ENCODE measurements around the gene HNRNPF. TPM values are rescaled to one million over a fixed set of nuclear protein-coding genes. Genes with fewer than 3 reads are reported as not detected.
A peak's percentile ranks its signal among the peaks of the same experiment; 100 is the strongest.

HNRNPF gene
- total RNA-seq, 2 experiments from 2014 or later = 504 to 518 TPM

DNA sequence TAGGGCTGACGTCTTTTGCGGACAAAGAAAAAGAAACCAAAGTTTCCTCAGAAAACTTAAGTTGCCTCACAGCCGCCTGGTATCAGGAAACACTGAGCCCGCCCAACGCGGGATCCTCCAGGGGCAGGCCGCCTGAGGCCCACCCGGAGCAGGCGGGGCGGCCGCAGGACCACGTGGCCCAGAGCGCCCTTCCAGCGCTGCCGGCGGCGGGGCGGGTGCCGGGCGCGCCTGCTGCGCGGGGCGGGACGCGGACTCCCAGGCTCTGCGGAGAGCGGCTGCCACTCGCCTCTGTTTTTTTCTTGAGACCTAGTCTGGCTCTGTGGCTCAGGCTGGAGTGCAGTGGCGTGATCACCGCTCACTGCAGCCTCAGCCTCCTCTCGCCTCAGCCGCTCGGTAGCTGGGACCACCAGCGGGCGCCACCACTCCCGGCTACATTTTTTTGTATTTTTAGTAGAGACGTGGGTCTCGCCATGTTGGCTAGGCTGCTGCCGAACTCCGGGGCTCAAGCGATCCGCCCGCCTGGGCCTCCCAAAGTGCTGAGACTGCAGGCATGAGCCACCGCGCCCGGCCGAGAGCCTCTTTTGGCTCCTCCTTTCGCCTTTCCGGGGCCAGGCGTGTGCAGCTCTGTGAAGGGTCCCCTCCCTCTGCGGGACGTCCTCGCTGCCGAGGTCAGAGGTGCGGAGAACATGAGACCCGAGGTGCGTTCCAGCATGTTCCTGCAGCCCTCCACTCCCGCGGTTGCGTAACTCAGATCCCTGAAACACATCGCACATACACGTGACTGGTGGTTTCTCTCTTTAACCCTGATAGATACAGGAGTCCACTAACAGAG, 11.6 kb upstream of the HNRNPF start:
- ChIA-PET POLR2A (interaction anchor here (0.9 to 3.9 kb wide), 7 partner anchors 10 to 25 kb away, joined by 3 to 40 read pairs (median 22); partner anchors contain the start of genes HNRNPF and ZNF487), CTCF (interaction anchor here (1.5 to 1.8 kb wide), 2 partner anchors 10 to 21 kb away, joined by 4 to 7 read pairs; no protein-coding TSS in a partner anchor)
- DNase-seq = peak; percentile 91
- intact Hi-C loops (cut with micrococcal nuclease) = loop anchor here (1.0 kb wide), 3 partner anchors 11 to 23 kb away; partner anchors contain the start of gene HNRNPF
- Mint-ChIP-seq H3K27ac (peak overlapping the region; percentile 98), H3K36me3 (peaks cover 4% of the 10 kb centered on the region), H3K4me3 (peak overlapping the region; percentile 80), H3K9me3 (peaks cover 2% of the 10 kb centered on the region), H3K27me3 (no peaks in the 10 kb centered on the region), H3K4me1 (ENCODE audit: low read depth) (peaks cover 41% of the 10 kb centered on the region)

DNA sequence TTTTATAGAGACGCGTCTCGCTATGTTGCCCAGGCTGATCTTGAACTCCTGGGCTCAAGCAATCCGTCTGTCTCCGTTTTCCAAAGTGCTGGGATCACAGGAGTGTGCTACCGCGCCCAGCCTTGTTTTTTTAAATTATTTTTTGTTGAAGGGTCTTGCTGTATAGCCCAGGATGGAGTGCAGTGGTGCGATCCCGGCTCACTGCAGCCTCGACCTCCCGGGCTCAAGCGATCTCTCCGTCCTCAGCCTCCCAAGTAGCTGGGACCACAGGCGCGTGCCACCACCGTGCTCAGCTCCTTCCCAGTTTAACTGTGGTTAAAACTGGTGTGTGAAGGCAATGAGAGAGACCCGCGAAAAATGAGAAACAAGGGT, 11.0 kb upstream of the HNRNPF start:
- H3K4me1 Mint-ChIP-seq (ENCODE audit: low read depth) = peaks cover 39% of the 10 kb centered on the region
- peaks cover 2% of the 10 kb centered on the region for H3K9me3 Mint-ChIP-seq
- intact Hi-C loops (cut with micrococcal nuclease) = loop anchor here (1.0 kb wide), 2 partner anchors 11 to 23 kb away; partner anchors contain the start of gene HNRNPF
- no peaks in the 10 kb centered on the region for H3K27me3 Mint-ChIP-seq
- ChIA-PET POLR2A (interaction anchor here (0.7 to 3.9 kb wide), 6 partner anchors 10 to 24 kb away, joined by 4 to 40 read pairs (median 25); partner anchors contain the start of genes HNRNPF and ZNF487), CTCF (interaction anchor here (1.5 to 1.8 kb wide), 3 partner anchors 10 to 20 kb away, joined by 4 to 7 read pairs (median 5); no protein-coding TSS in a partner anchor)
- peak overlapping the region; percentile 98 for H3K27ac Mint-ChIP-seq
- peak overlapping the region; percentile 71 for H3K4me3 Mint-ChIP-seq
- no peak for DNase-seq
- peaks cover 4% of the 10 kb centered on the region for H3K36me3 Mint-ChIP-seq

DNA sequence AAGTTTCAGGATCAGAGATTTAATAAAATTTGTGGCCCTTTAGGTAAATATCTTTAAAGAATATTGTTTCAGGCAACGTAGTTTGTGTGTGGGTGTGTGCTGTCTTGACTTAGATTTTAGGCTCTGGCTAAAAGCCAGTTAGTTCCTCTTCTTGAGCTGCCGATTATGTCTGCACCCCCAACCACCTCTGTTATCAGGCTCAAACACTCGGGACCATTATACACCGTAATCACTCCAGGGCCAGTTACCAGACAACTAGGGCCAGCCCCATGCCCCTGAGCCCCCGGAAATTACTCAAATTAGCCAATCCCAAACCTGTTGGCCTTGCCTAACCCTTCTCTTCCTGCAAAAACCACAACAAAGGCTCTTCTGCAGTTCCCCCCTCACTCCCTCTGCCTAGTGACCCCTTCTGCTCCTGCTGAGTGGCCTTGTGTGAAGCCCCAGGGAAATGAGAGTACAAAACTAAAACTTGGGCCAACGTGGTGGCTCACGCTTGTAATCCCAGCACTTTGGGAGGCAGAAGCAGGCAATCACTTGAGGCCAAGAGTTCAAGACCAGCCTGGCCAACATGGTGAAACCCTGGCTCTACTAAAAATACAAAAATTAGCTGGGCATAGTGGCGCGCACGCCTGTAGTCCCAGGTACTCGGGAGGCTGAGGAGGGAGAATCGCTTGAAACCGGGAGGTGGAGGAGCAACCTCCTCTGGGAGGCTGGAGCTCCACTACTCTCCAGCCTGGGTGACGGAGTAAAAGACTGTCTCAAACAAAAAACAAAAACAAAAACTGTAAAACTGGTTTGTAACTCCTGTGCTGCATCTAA, 9.2 kb upstream of the HNRNPF start:
- Mint-ChIP-seq H3K36me3 (peaks cover 4% of the 10 kb centered on the region), H3K4me3 (peak overlapping the region; percentile 61), H3K4me1 (ENCODE audit: low read depth) (peaks cover 39% of the 10 kb centered on the region), H3K27me3 (no peaks in the 10 kb centered on the region), H3K9me3 (peaks cover 2% of the 10 kb centered on the region), H3K27ac (peak overlapping the region; percentile 97)
- intact Hi-C loops (cut with micrococcal nuclease) = no loop called here
- CTCF ChIA-PET = interaction anchor here (1.6 kb wide), 1 partner anchor 11 kb away, joined by 5 read pairs; no protein-coding TSS in a partner anchor
- POLR2A ChIA-PET = interaction anchor here (0.6 to 3.9 kb wide), 7 partner anchors 9 to 84 kb away, joined by 3 to 40 read pairs (median 3); partner anchors contain the start of gene HNRNPF
- peak; percentile 80 for DNase-seq

DNA sequence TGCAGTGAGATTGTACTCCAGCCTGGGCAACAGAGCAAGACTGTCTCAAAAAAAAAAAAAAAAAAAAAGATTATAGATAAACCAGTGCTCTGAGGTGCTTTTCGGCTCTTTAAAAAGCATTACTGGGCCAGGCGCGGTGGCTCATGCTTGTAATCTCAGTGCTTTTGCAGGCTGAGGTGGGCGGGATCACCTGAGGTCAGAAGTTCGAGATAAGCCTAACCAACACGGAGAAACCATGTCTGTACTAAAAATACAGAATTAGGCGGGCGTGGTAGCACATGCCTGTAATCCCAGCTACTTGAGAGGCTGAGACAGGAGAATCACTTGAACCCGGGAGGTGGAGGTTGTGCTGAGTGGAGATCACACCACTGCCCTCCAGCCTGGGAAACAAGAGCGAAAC, 6.6 kb upstream of the HNRNPF start:
- ChIA-PET CTCF (no interaction called here), POLR2A (no interaction called here)
- intact Hi-C loops (cut with micrococcal nuclease) = no loop called here
- Mint-ChIP-seq H3K4me3 (no peak overlapping the region), H3K4me1 (ENCODE audit: low read depth) (peaks cover 27% of the 10 kb centered on the region), H3K27ac (no peak overlapping the region), H3K36me3 (peaks cover 4% of the 10 kb centered on the region), H3K9me3 (peaks cover 2% of the 10 kb centered on the region), H3K27me3 (no peaks in the 10 kb centered on the region)
- DNase-seq = peak; percentile 38

DNA sequence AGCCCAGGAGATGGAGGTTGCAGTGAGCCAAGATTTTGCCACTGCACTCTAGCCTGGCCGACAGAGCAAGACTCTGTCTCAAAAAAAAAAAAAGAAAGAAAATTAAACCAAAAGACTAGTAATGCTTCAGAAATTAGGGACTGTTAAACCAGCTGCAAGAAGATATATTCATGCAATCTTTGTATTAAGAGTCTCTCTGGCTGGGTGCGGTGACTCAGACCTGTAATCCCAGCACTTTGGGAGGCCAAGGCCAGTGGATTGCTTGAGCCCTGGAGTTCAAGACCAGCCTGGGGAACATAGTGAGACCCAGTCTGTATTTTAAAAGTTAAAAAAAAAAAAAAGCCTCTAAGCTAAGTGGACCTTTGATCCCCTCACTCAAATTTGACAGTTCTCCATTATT, 2.5 kb upstream of the HNRNPF start:
- intact Hi-C loops (cut with micrococcal nuclease) = no loop called here
- H3K4me1 Mint-ChIP-seq (ENCODE audit: low read depth) = peaks cover 10% of the 10 kb centered on the region
- H3K9me3 Mint-ChIP-seq = no peaks in the 10 kb centered on the region
- H3K27me3 Mint-ChIP-seq = no peaks in the 10 kb centered on the region
- H3K4me3 Mint-ChIP-seq = no peak overlapping the region
- H3K27ac Mint-ChIP-seq = no peak overlapping the region
- H3K36me3 Mint-ChIP-seq = peaks cover 15% of the 10 kb centered on the region
- DNase-seq = no peak
- CTCF ChIA-PET = interaction anchor here (1.1 to 2.2 kb wide), 2 partner anchors 8 to 15 kb away, joined by 3 to 7 read pairs; no protein-coding TSS in a partner anchor
- POLR2A ChIA-PET = interaction anchor here (3.5 kb wide), 1 partner anchor 9 kb away, joined by 32 read pairs; no protein-coding TSS in a partner anchor

DNA sequence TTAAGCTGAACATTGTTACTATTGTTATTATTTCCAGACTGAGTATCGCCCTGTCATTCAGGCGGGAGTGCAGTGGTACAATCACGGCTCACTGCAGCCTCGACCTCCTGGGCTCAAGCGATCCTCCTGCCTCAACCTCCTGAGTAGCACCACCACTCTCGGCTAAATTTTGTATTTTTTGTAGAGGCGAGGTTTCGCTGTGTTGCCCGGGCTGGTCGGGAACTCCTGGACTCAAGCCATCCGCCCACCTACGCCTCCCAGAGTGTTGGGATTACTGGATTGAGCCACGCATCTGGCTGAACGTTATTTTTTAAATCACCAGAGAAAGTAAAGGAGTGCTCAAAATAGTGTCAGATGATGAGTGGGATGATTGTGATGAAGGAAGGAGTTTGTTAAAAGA, 1.4 kb upstream of the HNRNPF start:
- H3K27ac Mint-ChIP-seq = peak overlapping the region; percentile 100
- H3K9me3 Mint-ChIP-seq = no peaks in the 10 kb centered on the region
- H3K4me3 Mint-ChIP-seq = peak overlapping the region; percentile 97
- intact Hi-C loops (cut with micrococcal nuclease) = no loop called here
- no peak for DNase-seq
- no peaks in the 10 kb centered on the region for H3K27me3 Mint-ChIP-seq
- peaks cover 27% of the 10 kb centered on the region for H3K36me3 Mint-ChIP-seq
- ChIA-PET POLR2A (interaction anchor here (0.6 to 4.0 kb wide), 7 partner anchors 8 to 26 kb away, joined by 3 to 42 read pairs (median 7); partner anchors contain the start of gene ZNF487), CTCF (interaction anchor here (1.1 to 2.2 kb wide), 3 partner anchors 10 to 26 kb away, joined by 3 to 11 read pairs (median 7); partner anchors contain the start of gene ZNF487)
- peaks cover 10% of the 10 kb centered on the region for H3K4me1 Mint-ChIP-seq (ENCODE audit: low read depth)

DNA sequence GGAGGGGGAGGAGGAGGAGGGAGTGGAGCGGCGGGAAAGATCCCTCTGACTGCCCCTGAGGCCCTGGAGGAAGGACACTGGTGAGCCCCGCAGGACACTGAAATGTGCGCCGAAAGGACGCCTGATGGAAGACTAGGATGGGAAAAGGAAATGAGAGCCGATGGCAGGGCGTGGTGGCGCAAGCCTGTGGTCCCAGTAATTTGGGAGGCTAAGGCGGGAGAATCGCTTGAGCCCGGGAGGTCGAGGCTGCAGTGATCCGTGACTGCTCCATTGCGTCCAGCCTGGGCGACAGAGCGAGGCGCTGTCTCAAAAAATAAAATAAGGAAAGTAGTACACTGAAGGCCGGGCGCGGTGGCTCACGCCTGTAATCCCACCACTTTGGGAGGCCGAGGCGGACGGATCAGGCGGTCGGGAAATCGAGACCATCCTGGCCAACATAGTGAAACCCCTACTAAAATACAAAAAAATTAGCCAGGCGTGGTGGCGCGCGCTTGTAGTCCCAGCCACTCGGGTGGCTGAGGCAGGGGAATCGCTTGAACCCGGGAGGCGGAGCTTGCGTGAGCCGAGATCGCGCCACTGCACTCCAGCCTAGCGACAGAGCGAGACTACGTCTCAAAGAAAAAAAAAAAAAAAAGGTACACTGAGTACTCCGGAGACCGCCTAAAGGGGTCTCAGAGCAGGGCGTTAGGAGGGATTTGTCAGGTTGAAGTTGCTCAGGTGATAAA, 561 bp upstream of the HNRNPF start:
- H3K27me3 Mint-ChIP-seq = no peaks in the 10 kb centered on the region
- peak overlapping the region; percentile 100 for H3K27ac Mint-ChIP-seq
- peaks cover 12% of the 10 kb centered on the region for H3K4me1 Mint-ChIP-seq (ENCODE audit: low read depth)
- POLR2A ChIA-PET = interaction anchor here (0.6 to 4.0 kb wide), 11 partner anchors 9 to 186 kb away, joined by 3 to 42 read pairs (median 7); partner anchors contain the start of gene ZNF487
- peak; percentile 87 for DNase-seq
- no peaks in the 10 kb centered on the region for H3K9me3 Mint-ChIP-seq
- CTCF ChIA-PET = interaction anchor here (1.6 to 2.2 kb wide), 2 partner anchors 10 to 27 kb away, joined by 7 to 11 read pairs; partner anchors contain the start of gene ZNF487
- intact Hi-C loops (cut with micrococcal nuclease) = loop anchor here (1.0 to 10.0 kb wide), 5 partner anchors 11 to 271 kb away; partner anchors contain the start of genes CSGALNACT2 and ZNF239
- H3K36me3 Mint-ChIP-seq = peaks cover 33% of the 10 kb centered on the region
- H3K4me3 Mint-ChIP-seq = peak overlapping the region; percentile 97

DNA sequence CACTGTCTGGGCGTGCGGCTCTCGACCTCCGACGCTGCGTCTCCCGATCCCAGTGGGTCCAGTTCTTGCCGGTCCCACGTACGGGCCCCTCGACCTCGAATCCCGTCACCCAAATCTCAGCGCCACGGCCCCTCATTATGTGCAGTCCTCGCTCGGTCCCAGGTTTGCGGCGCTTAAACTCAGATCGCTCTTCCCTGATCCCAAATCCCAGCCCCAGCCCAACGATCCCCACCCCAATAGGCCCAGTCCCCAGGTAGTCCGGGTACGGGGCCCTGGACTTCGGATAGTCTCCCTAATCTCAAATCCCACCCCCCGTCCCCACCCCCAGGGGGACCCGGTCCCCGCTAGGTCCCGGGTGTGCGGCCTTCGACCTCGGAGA, 666 bp downstream of the HNRNPF start:
- Mint-ChIP-seq H3K27ac (peak overlapping the region; percentile 100), H3K9me3 (no peaks in the 10 kb centered on the region), H3K4me1 (ENCODE audit: low read depth) (peaks cover 15% of the 10 kb centered on the region), H3K36me3 (peaks cover 45% of the 10 kb centered on the region), H3K4me3 (peak overlapping the region; percentile 97), H3K27me3 (no peaks in the 10 kb centered on the region)
- POLR2A ChIA-PET = interaction anchor here (0.7 to 4.0 kb wide), 8 partner anchors 8 to 47 kb away, joined by 3 to 47 read pairs (median 19); partner anchors contain the start of gene ZNF487
- intact Hi-C loops (cut with micrococcal nuclease) = loop anchor here (2.0 to 10.0 kb wide), 3 partner anchors 46 to 270 kb away; partner anchors contain the start of genes CSGALNACT2 and ZNF239
- DNase-seq = no peak
- CTCF ChIA-PET = interaction anchor here (1.3 to 2.1 kb wide), 3 partner anchors 11 to 53 kb away, joined by 4 to 5 read pairs (median 5); no protein-coding TSS in a partner anchor

DNA sequence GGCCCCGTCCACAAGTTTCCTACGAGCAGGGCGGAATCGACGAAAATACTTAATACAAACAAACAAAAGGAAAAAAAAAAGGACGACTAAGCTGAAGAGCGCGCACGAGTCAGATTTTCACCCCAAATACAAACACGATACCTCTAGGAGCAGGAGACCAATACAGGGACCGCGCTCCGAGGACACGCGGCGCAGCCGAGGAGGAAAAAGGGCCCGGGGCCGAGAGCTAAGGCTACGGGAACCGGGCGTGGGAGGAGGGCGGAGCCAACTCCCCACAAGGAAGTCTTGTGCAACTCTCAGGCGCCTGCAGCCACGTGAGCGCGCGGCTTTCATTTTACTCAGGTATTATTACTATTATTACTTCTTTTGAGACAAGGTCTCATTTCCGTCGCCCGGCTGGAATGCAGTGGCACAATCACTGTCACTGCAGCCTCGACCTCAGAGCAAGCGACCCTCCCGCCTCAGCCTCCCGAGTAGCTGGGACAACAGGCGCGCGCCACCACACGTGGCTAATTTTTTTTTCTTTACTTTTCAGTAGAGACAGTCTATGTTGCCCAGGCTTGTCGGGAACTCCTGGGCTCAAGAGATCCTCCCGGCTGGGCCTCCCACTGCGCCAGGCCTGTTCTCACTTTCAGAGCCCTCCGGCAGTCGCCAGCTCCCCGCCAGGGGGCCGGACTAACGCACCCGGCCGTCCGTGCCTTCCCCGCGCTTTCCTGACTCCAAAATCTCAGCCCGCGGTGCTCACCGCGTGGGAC, 1.2 kb downstream of the HNRNPF start:
- peak overlapping the region; percentile 100 for H3K27ac Mint-ChIP-seq
- ChIA-PET CTCF (interaction anchor here (0.9 to 2.1 kb wide), 5 partner anchors 12 to 54 kb away, joined by 3 to 5 read pairs (median 4); no protein-coding TSS in a partner anchor), POLR2A (interaction anchor here (0.6 to 4.0 kb wide), 13 partner anchors 9 to 268 kb away, joined by 3 to 47 read pairs (median 6); partner anchors contain the start of gene ZNF487)
- H3K9me3 Mint-ChIP-seq = no peaks in the 10 kb centered on the region
- intact Hi-C loops (cut with micrococcal nuclease) = loop anchor here (1.0 to 10.0 kb wide), 4 partner anchors 8 to 269 kb away; partner anchors contain the start of genes CSGALNACT2 and ZNF239
- peaks cover 20% of the 10 kb centered on the region for H3K4me1 Mint-ChIP-seq (ENCODE audit: low read depth)
- peaks cover 51% of the 10 kb centered on the region for H3K36me3 Mint-ChIP-seq
- H3K4me3 Mint-ChIP-seq = peak overlapping the region; percentile 97
- peak; percentile 95 for DNase-seq
- no peaks in the 10 kb centered on the region for H3K27me3 Mint-ChIP-seq

DNA sequence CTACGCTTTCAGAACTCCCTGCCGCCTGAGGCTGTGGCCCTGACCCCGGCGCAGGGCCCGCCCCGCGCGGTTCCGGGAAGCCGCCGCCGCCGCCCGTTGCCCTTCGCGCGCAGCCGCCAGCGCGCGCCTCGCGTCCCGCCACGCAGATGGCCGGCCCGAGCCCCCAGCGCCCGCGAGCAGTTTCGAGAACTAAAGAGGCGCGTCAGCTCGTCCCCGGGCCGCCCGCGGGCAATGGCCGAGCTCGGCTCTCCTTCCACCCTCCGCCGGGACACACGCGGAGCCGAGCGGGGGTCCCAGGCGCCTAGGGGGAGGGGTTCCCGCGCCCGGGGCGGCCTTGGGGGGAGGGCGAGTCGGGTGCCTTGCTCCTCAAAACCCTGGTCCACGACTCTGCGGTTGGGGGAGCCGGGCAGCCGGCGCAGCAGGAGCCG, 1.8 kb downstream of the HNRNPF start:
- peak overlapping the region; percentile 97 for H3K4me3 Mint-ChIP-seq
- ChIA-PET POLR2A (interaction anchor here (0.6 to 4.0 kb wide), 11 partner anchors 8 to 268 kb away, joined by 3 to 47 read pairs (median 6); partner anchors contain the start of gene ZNF487), CTCF (interaction anchor here (0.9 to 2.1 kb wide), 5 partner anchors 11 to 54 kb away, joined by 3 to 5 read pairs (median 4); no protein-coding TSS in a partner anchor)
- H3K27ac Mint-ChIP-seq = peak overlapping the region; percentile 100
- H3K36me3 Mint-ChIP-seq = peaks cover 55% of the 10 kb centered on the region
- DNase-seq = peak; percentile 66
- intact Hi-C loops (cut with micrococcal nuclease) = loop anchor here (1.0 to 10.0 kb wide), 2 partner anchors 8 to 168 kb away; partner anchors contain the start of gene ZNF239
- no peaks in the 10 kb centered on the region for H3K9me3 Mint-ChIP-seq
- peaks cover 26% of the 10 kb centered on the region for H3K4me1 Mint-ChIP-seq (ENCODE audit: low read depth)
- no peaks in the 10 kb centered on the region for H3K27me3 Mint-ChIP-seq
